22Rv1 (cell line): ENCODE results near the gene KRT77.

Experiments used
- H3K27ac ChIP-seq: fragments of 450-650 bp; 2 replicates; pipeline ENCODE4 v1.5.1; 2017
- CTCF ChIP-seq: fragments of 450-650 bp; IDR thresholded peaks from 2 replicates; pipeline ENCODE4 v1.5.1; 2017; ENCODE audit warnings: mild to moderate bottlenecking
- ZFX ChIP-seq: fragments of 450-650 bp; IDR thresholded peaks from 2 replicates; pipeline ENCODE4 v1.6.1; 2017; ENCODE audit warnings: antibody characterized with exemption, borderline replicate concordance

Gene KRT77

GRCh38 chr12:52662918-52663229 lies 40.5 kb downstream of the KRT77 start:
- TF ChIP-seq CTCF (no peak), ZFX (no peak)
- no peak overlapping the region for H3K27ac ChIP-seq

- TF ChIP-seq ZFX (no peak), CTCF (no peak)
- H3K27ac ChIP-seq: no peak overlapping the region
These were observed 41.0 kb downstream of the KRT77 start for GRCh38 chr12:52662093-52662917.

- TF ChIP-seq ZFX (no peak), CTCF (no peak)
- no peak overlapping the region for H3K27ac ChIP-seq
These were observed 41.7 kb downstream of the KRT77 start for GRCh38 chr12:52661668-52662067.

GRCh38 chr12:52660934-52661499 lies 42.3 kb downstream of the KRT77 start:
- no peak for TF ChIP-seq CTCF
- no peak for TF ChIP-seq ZFX

GRCh38 chr12:52659951-52660350 lies 43.4 kb downstream of the KRT77 start:
- no peak for TF ChIP-seq CTCF
- TF ChIP-seq ZFX: no peak
- no peak overlapping the region for H3K27ac ChIP-seq

More at GRCh38 chr12:52660934-52661499, 42.3 kb downstream of the KRT77 start:
- no peak overlapping the region for H3K27ac ChIP-seq

- H3K27ac ChIP-seq: no peak overlapping the region
- TF ChIP-seq CTCF (no peak), ZFX (no peak)
These were observed 43.9 kb downstream of the KRT77 start for GRCh38 chr12:52659395-52659794.

- no peak for TF ChIP-seq CTCF
- no peak for TF ChIP-seq ZFX
- H3K27ac ChIP-seq: no peak overlapping the region
These were observed 45.1 kb downstream of the KRT77 start for GRCh38 chr12:52658196-52658595.
